ENCODE results near the gene THOP1. TPM values are rescaled to one million over a fixed set of nuclear protein-coding genes. Genes with fewer than 3 reads are reported as not detected.

The THOP1 gene
- total RNA-seq, 1 experiment from 2014 or later: 299 TPM

- DNase-seq (ENCODE audit: low read depth): no peak
These were observed 23.2 kb upstream of the THOP1 start for GRCh38 chr19:2761876-2762782.

GRCh38 chr19:2762783-2763496 is 22.4 kb upstream of the THOP1 start:
- DNase-seq (ENCODE audit: low read depth): no peak

GRCh38 chr19:2763687-2764086 is 21.6 kb upstream of the THOP1 start:
- DNase-seq (ENCODE audit: low read depth): no peak

GRCh38 chr19:2764945-2765344 is 20.4 kb upstream of the THOP1 start:
- DNase-seq (ENCODE audit: low read depth): no peak

- no peak for DNase-seq (ENCODE audit: low read depth)
These were observed 19.9 kb upstream of the THOP1 start for GRCh38 chr19:2765376-2765775.

GRCh38 chr19:2766594-2767372 is 18.5 kb upstream of the THOP1 start:
- no peak for DNase-seq (ENCODE audit: low read depth)

GRCh38 chr19:2767688-2768087 is 17.6 kb upstream of the THOP1 start:
- no peak for DNase-seq (ENCODE audit: low read depth)

- no peak for DNase-seq (ENCODE audit: low read depth)
These were observed 16.8 kb upstream of the THOP1 start for GRCh38 chr19:2768365-2769132.

GRCh38 chr19:2769218-2769617 is 16.1 kb upstream of the THOP1 start:
- DNase-seq (ENCODE audit: low read depth): no peak

- no peak for DNase-seq (ENCODE audit: low read depth)
These were observed 15.0 kb upstream of the THOP1 start for GRCh38 chr19:2770055-2771013.

GRCh38 chr19:2771786-2772674 is 13.3 kb upstream of the THOP1 start:
- no peak for DNase-seq (ENCODE audit: low read depth)

- DNase-seq (ENCODE audit: low read depth): no peak
These were observed 11.1 kb upstream of the THOP1 start for GRCh38 chr19:2774083-2774679.

GRCh38 chr19:2774953-2775555 is 10.2 kb upstream of the THOP1 start:
- DNase-seq (ENCODE audit: low read depth): no peak

- no peak for DNase-seq (ENCODE audit: low read depth)
These were observed 9.5 kb upstream of the THOP1 start for GRCh38 chr19:2775556-2776430.

GRCh38 chr19:2777952-2778683 is 7.2 kb upstream of the THOP1 start:
- DNase-seq (ENCODE audit: low read depth): no peak

- DNase-seq (ENCODE audit: low read depth): no peak
These were observed 6.1 kb upstream of the THOP1 start for GRCh38 chr19:2779121-2779740.
